Activated CD4-positive, alpha-beta T cell treated with anti-CD3 and anti-CD28 coated beads for 36 hours (primary cell): ENCODE results near the gene TSFM. TPM values are rescaled to one million over a fixed set of nuclear protein-coding genes. Genes with fewer than 3 reads are reported as not detected.

Experiments
- ATAC-seq: fragments of 200-7000 bp; cut with Tn5 transposase; one replicate; pipeline ENCODE4 v1.10.0; 2021; ENCODE audit warnings: mild to moderate bottlenecking, moderate library complexity
- CTCF ChIA-PET: fragments of 350-600 bp; sonication (Branson Sonifier 250); formaldehyde crosslinking; loops from one replicate; lab custom pipeline; 2021; ENCODE audit warnings: antibody characterized with exemption; lab: Charles Lee
- POLR2A ChIA-PET: fragments of 350-600 bp; sonication (Branson Sonifier 250); formaldehyde crosslinking; loops from one replicate; lab custom pipeline; 2021; ENCODE audit warnings: antibody characterized with exemption, inconsistent platforms; lab: Charles Lee
- DNase-seq: peaks from one replicate; pipeline ENCODE4 v3.0.0-alpha.2; 2020
- H3K27ac Mint-ChIP-seq: one replicate; pipeline ENCODE4 v1.8.0; 2021; ENCODE audit warnings: mixed read lengths
- H3K27me3 Mint-ChIP-seq: one replicate; pipeline ENCODE4 v1.8.0; 2021; ENCODE audit warnings: mixed read lengths
- H3K36me3 Mint-ChIP-seq: one replicate; pipeline ENCODE4 v1.8.0; 2021; ENCODE audit warnings: low read depth, mixed read lengths
- H3K4me1 Mint-ChIP-seq: one replicate; pipeline ENCODE4 v1.8.0; 2021; ENCODE audit warnings: mixed read lengths
- H3K4me3 Mint-ChIP-seq: one replicate; pipeline ENCODE4 v1.8.0; 2021; ENCODE audit warnings: mild to moderate bottlenecking, moderate library complexity, mixed read lengths
- H3K9me3 Mint-ChIP-seq: one replicate; pipeline ENCODE4 v1.8.0; 2021; ENCODE audit warnings: low read depth, mixed read lengths
- intact Hi-C, 2 experiments: fragments of 100-400 bp; cut with DNase I in 1 of 2; cut with micrococcal nuclease in 1 of 2; formaldehyde crosslinking; loops; one replicate each; pipeline versions ENCODE4 v1.14.2 to v1.15.1; 2022 to 2024; cut with DNase I, micrococcal nuclease
- total RNA-seq, 2 experiments: library from RNA; stranded (reverse); gene quantifications; one replicate each; pipeline ENCODE4 v1.2.3, GENCODE V29; 2021

The TSFM gene
- total RNA-seq, 2 experiments from 2014 or later = 30.7 to 56.9 TPM

DNA sequence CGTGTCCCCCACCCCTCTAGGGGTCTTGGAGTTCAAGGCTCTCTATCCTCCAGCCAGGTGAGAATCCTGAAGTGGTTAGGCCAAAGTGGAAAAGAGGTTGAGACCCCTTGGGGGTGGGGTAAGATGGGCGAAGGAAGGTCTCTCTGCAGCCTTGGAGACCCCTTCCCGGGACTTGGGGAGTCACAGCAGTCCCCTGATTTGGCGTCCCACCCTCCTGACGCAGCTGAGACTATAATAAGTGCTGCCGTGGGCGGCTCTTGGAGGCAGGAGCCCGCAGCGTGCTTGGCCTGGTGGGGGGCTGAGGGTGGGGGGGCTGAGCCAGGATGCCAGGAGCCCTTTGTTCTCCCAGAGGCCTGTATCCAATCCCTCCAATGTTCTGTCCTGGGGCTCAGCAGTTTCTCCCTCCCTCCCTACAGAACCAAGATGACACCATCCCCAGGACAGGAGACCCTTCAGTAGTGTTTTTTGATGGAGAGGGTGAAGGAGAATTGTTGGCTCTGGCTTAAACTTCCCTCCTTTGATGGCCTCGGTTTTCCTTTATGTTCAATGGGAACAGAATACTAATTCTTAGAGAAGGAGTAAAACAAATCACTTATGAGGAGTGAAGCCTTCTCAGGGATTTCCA is 42.6 kb upstream of the TSFM start:
- intact Hi-C loops = loop anchor here (5.0 kb wide), 3 partner anchors 108 to 653 kb away; partner anchors contain the start of genes ARHGAP9 (in 2 of the 2), B4GALNT1 (in 1 of the 2) and NAB2 (in 1 of the 2)
- Mint-ChIP-seq H3K27ac (no peak overlapping the region), H3K27me3 (no peaks in the 10 kb centered on the region), H3K4me1 (peaks cover 45% of the 10 kb centered on the region), H3K36me3 (peaks cover 9% of the 10 kb centered on the region), H3K9me3 (no peaks in the 10 kb centered on the region), H3K4me3 (no peak overlapping the region)
- ChIA-PET POLR2A (no interaction called here), CTCF (interaction anchor here (0.6 to 2.1 kb wide), 7 partner anchors 14 to 288 kb away, joined by 3 to 5 read pairs (median 4); no protein-coding TSS in a partner anchor)
- DNase-seq (no peak), ATAC-seq (no peak)

DNA sequence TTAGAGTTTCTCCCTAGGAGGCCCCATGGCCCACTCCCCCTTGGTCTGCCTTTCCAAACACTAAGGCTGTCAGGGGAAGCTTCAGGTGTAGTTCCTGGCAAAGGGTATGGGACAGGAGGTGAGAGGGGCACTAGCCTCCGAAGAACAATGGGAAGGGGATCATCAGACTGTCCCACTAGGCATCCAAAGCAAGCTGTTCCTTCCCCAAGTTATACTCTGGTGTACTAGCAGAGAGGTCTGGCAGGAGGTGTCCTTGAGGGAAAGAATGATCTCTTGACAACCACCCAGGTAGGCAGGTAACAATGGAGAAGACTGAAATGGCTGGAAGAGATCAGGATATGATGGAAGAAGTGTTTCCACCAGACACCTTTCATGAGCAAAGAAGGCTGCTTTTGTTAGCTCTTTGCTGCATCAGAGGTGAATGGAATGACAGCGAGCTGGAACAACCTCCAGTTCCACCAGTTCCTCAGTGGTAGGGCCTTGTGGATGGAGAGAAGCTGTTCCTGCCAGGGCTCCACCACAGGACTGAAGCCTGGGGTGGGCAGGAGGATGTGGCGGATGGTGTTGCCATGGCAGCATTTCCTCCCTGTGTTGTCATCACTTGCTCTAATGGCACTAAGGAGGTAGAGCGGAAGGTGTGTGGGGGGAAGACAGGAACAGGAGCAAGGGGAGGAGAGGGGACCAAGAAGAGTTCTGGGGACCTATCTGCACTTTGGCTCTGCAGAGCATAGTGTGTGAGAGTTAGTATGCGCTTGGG is 41.8 kb upstream of the TSFM start:
- peak; percentile 86 for DNase-seq
- no peaks in the 10 kb centered on the region for H3K9me3 Mint-ChIP-seq
- peak; percentile 53 for ATAC-seq
- H3K27ac Mint-ChIP-seq = peak overlapping the region; percentile 93
- peaks cover 51% of the 10 kb centered on the region for H3K4me1 Mint-ChIP-seq
- POLR2A ChIA-PET = interaction anchor here (0.7 kb wide), 1 partner anchor 10 kb away, joined by 3 read pairs; no protein-coding TSS in a partner anchor
- peaks cover 15% of the 10 kb centered on the region for H3K36me3 Mint-ChIP-seq
- CTCF ChIA-PET = interaction anchor here (0.6 to 2.1 kb wide), 14 partner anchors 7 to 289 kb away, joined by 3 to 10 read pairs (median 3); partner anchors contain the start of genes CYP27B1 and GLI1
- H3K4me3 Mint-ChIP-seq = peak overlapping the region; percentile 89
- no peaks in the 10 kb centered on the region for H3K27me3 Mint-ChIP-seq
- intact Hi-C loops = loop anchor here (1.0 to 5.0 kb wide), 4 partner anchors 47 to 654 kb away; partner anchors contain the start of genes ARHGAP9 (in 2 of the 2), B4GALNT1 (in 1 of the 2), NAB2 (in 1 of the 2) and OS9 (in 1 of the 2)

DNA sequence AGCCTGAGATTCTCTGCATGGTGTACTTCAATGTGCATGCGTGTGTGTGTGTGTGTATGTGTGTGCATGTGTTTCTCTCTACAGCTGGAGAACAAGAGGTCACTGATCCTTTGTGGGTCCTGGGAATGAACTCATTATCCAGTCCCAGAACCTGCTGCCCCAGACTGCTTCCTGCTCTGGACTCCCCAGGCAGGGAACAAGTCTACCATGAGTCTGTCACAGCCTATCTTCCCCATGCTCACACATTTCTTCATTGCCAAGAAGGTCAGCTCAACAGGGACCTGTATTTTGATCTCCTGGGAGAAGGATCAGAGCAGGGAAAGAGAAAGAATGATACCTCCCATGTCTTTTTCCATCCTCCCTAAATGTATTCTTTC is 41.2 kb upstream of the TSFM start:
- ATAC-seq (no peak), DNase-seq (no peak)
- intact Hi-C loops = loop anchor here (1.0 to 5.0 kb wide), 4 partner anchors 47 to 654 kb away; partner anchors contain the start of genes ARHGAP9 (in 2 of the 2), B4GALNT1 (in 1 of the 2), NAB2 (in 1 of the 2) and OS9 (in 1 of the 2)
- POLR2A ChIA-PET = no interaction called here
- Mint-ChIP-seq H3K27ac (peak overlapping the region; percentile 93), H3K27me3 (no peaks in the 10 kb centered on the region), H3K4me3 (peak overlapping the region; percentile 89), H3K4me1 (peaks cover 56% of the 10 kb centered on the region), H3K9me3 (no peaks in the 10 kb centered on the region), H3K36me3 (peaks cover 18% of the 10 kb centered on the region)
- CTCF ChIA-PET = interaction anchor here (0.7 to 2.1 kb wide), 11 partner anchors 8 to 162 kb away, joined by 3 to 10 read pairs (median 3); partner anchors contain the start of gene CYP27B1

DNA sequence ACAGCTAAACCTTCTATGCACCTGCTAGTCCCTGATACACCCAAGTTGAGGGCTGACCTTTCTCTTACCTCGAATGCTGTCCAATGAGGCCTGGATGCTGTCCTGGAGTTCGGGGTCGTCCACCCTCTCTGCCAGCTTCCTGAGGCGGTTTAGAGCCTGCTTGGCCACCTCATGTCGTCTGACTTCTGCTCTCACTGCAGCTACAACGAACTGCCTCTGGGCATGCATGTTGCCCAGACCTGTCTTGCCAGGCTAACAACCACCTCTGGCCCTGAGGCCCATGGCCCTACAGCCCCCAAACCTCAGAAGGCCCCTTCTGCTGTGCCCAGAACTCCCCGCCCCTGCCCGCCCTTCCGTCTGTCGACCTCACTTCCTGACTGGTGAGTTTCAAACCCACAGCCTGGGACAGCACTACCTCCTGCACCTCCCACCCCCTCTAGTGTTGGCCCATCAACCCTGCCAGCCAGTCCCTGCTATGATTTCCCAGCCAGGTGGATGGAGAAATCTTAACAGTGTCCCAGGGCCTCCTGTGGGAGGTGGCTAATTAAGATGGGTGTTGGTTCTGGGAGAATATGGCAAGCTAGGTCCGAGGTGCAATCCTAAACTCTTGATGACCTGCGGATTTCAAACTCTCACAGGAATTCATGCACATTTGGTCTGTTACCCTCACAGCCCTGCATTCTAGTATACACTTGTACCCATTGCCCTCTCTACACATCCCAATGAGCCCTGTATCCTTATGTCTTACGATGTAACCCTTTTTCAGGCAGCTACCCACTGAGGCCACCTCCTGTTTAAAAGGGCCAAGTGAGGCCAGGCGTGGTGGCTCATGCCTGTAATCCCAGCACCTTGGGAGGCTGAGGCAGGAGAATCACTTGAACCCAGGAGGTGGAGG is 40.5 kb upstream of the TSFM start:
- Mint-ChIP-seq H3K36me3 (peaks cover 19% of the 10 kb centered on the region), H3K27me3 (no peaks in the 10 kb centered on the region), H3K4me3 (peak overlapping the region; percentile 89), H3K9me3 (no peaks in the 10 kb centered on the region), H3K27ac (peak overlapping the region; percentile 93), H3K4me1 (peaks cover 55% of the 10 kb centered on the region)
- ChIA-PET POLR2A (no interaction called here), CTCF (interaction anchor here (0.7 to 2.1 kb wide), 11 partner anchors 9 to 162 kb away, joined by 3 to 10 read pairs (median 3); partner anchors contain the start of gene CYP27B1)
- ATAC-seq (peak; percentile 72), DNase-seq (peak; percentile 89)
- intact Hi-C loops = loop anchor here (1.0 to 5.0 kb wide), 8 partner anchors 21 to 655 kb away; partner anchors contain the start of genes ARHGAP9 (in 2 of the 2), B4GALNT1 (in 2 of the 2), NAB2 (in 1 of the 2) and OS9 (in 1 of the 2)

DNA sequence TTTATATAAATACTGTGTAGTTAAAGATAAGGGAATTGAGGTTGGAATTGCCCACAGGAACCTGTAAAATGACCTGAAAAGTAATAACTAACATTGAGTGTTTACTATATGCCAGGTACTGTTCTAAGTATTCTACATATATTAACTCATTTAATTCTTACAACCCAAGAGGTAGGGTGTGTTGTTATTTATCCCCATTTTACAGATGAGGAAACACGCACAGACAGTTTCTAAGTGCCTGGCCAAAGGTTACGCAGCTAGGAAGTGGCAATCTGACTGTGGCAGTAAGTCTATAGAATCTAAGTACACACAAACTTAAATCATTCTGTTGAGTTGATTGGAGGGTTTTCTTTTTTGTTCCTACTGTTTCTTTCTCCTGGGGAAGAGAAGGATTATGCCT is 38.8 kb upstream of the TSFM start:
- Mint-ChIP-seq H3K27me3 (no peaks in the 10 kb centered on the region), H3K4me3 (peak overlapping the region; percentile 94), H3K9me3 (no peaks in the 10 kb centered on the region), H3K27ac (peak overlapping the region; percentile 98), H3K36me3 (peaks cover 35% of the 10 kb centered on the region), H3K4me1 (peaks cover 55% of the 10 kb centered on the region)
- ChIA-PET CTCF (interaction anchor here (1.0 to 2.3 kb wide), 4 partner anchors 14 to 285 kb away, joined by 3 to 7 read pairs (median 4); partner anchors contain the start of gene TSFM), POLR2A (interaction anchor here (1.0 to 1.5 kb wide), 2 partner anchors 13 to 224 kb away, joined by 3 to 5 read pairs; partner anchors contain the start of gene DDIT3)
- ATAC-seq (no peak), DNase-seq (no peak)
- intact Hi-C loops = loop anchor here (1.0 to 5.0 kb wide), 13 partner anchors 9 to 1627 kb away; partner anchors contain the start of genes ARHGAP9 (in 2 of the 2), CDK4 (in 2 of the 2), B4GALNT1 (in 1 of the 2) and DCTN2 (in 1 of the 2)

DNA sequence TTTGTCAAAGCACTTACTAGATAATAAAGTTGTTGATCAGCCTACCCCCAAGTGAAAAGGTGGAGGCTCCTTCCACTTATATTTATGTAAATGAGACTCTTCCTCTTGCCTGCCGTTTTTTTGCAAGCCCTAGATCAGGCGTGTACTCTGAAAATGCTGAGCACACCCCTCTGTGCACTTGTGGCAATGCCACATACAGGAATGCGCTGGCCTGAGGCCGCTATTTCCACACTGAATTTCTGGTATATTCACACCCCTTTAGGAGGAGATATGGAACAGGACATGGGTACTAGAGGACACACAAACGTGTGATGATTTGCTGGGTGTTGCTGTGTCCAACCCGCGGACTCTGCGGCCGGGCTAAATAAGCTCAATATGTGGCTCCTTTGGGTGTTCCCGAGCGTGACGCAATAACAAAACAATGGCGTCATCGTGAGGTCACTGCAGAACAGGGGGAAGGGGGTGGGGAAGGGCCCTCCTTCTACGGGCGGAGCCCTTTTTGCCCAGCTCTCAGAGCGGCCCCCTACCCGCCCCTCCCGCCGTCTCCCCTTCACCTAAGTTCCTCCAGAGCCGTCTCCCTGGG is 38.3 kb upstream of the TSFM start:
- H3K4me3 Mint-ChIP-seq = peak overlapping the region; percentile 94
- peak; percentile 92 for DNase-seq
- H3K27ac Mint-ChIP-seq = peak overlapping the region; percentile 98
- peak; percentile 55 for ATAC-seq
- CTCF ChIA-PET = interaction anchor here (0.7 to 2.3 kb wide), 7 partner anchors 10 to 285 kb away, joined by 3 to 9 read pairs (median 3); partner anchors contain the start of gene TSFM
- POLR2A ChIA-PET = interaction anchor here (0.8 to 1.5 kb wide), 4 partner anchors 12 to 224 kb away, joined by 3 to 5 read pairs (median 3); partner anchors contain the start of gene DDIT3
- no peaks in the 10 kb centered on the region for H3K27me3 Mint-ChIP-seq
- H3K36me3 Mint-ChIP-seq = peaks cover 40% of the 10 kb centered on the region
- intact Hi-C loops = loop anchor here (1.0 to 5.0 kb wide), 11 partner anchors 8 to 1627 kb away; partner anchors contain the start of genes ARHGAP9 (in 2 of the 2), CDK4 (in 2 of the 2), B4GALNT1 (in 1 of the 2) and DCTN2 (in 1 of the 2)
- no peaks in the 10 kb centered on the region for H3K9me3 Mint-ChIP-seq
- H3K4me1 Mint-ChIP-seq = peaks cover 53% of the 10 kb centered on the region

DNA sequence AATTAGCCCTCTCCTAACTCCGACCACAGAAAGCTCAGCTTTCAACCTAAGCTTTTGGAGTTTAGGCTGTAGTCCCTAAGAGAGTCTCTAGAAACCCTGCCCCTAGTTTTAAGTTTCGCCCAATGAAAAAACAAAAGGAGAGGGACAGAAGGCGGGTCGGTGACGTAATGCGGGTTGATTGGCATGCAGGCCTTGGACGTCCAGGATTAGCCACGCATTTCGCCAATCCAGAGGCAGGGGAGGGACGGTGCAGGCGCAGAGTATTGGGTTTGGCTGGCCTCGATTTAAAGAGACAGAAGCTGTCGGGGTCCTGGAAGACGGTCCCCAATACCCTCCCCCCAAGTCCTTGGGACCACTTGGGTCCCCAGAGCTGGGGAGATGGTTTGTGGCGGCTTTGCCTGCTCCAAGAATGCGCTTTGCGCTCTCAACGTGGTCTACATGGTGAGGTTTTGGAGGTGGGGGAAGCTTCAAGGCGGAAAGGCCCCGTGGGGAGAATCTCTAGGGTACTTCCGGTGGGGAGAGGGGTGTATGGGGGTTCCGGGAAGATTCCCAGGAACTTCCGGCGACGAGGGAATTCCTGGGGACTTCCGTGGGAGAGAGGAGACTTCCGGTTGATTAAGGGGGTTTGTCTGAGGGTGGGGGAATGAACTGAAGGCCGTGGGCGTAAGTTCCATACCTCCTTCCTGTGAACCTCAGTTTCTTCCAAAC is 37.7 kb upstream of the TSFM start, which contains the start of gene TSPAN31:
Gene TSPAN31 (plus strand): TSS at position 263 of the 708 bp plus-strand sequence. CDS start 116 bp downstream, at position 379.
- ChIA-PET POLR2A (interaction anchor here (0.5 to 1.5 kb wide), 6 partner anchors 12 to 284 kb away, joined by 3 to 5 read pairs (median 3); partner anchors contain the start of gene DDIT3), CTCF (interaction anchor here (0.7 to 2.3 kb wide), 9 partner anchors 9 to 286 kb away, joined by 3 to 9 read pairs (median 3); partner anchors contain the start of genes EEF1AKMT3, METTL1 and TSFM)
- intact Hi-C loops = loop anchor here (1.0 to 5.0 kb wide), 11 partner anchors 7 to 1628 kb away; partner anchors contain the start of genes ARHGAP9 (in 2 of the 2), CDK4 (in 2 of the 2), B4GALNT1 (in 1 of the 2) and DCTN2 (in 1 of the 2)
- Mint-ChIP-seq H3K27me3 (no peaks in the 10 kb centered on the region), H3K27ac (peak within 1 kb of the TSS; percentile 98), H3K36me3 (peaks cover 40% of the 10 kb centered on the region), H3K9me3 (no peaks in the 10 kb centered on the region), H3K4me1 (peaks cover 47% of the 10 kb centered on the region), H3K4me3 (peak within 1 kb of the TSS; percentile 94)
- peak; percentile 98 for DNase-seq
- peak; percentile 82 for ATAC-seq

DNA sequence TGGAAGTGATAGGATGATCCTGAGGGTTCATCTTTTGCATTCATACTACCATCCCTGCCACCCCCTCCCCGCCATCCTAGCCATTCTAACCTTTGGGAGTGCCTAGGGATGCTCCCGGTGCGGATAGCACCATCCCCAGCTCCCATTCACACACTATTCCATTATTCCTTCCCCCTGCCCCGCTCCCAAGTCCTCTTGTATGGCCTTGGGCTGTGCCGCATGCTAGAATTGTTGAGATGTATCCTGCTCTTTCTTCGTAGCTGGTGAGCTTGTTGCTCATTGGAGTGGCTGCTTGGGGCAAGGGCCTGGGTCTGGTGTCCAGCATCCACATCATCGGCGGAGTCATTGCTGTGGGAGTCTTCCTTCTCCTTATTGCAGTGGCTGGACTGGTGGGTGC is 37.1 kb upstream of the TSFM start:
- Mint-ChIP-seq H3K36me3 (peaks cover 45% of the 10 kb centered on the region), H3K27me3 (no peaks in the 10 kb centered on the region), H3K4me1 (peaks cover 48% of the 10 kb centered on the region), H3K9me3 (no peaks in the 10 kb centered on the region), H3K4me3 (peak overlapping the region; percentile 94), H3K27ac (peak overlapping the region; percentile 98)
- intact Hi-C loops = loop anchor here (2.0 kb wide), 4 partner anchors 51 to 1629 kb away; partner anchors contain the start of genes GLI1 (in 1 of the 2), MBD6 (in 1 of the 2), OS9 (in 1 of the 2) and RPL41 (in 1 of the 2)
- ChIA-PET CTCF (interaction anchor here (0.8 to 2.3 kb wide), 5 partner anchors 11 to 52 kb away, joined by 3 to 9 read pairs (median 5); partner anchors contain the start of genes EEF1AKMT3 and METTL1), POLR2A (interaction anchor here (0.5 to 1.5 kb wide), 5 partner anchors 11 to 285 kb away, joined by 3 to 5 read pairs (median 3); no protein-coding TSS in a partner anchor)
- no peak for ATAC-seq
- DNase-seq = no peak
